ENCODE measurements around the gene DENND4B. TPM values are rescaled to one million over a fixed set of nuclear protein-coding genes. Genes with fewer than 3 reads are reported as not detected.

DENND4B gene
- total and polyA plus RNA-seq, 2 experiments from 2014 or later: 15.4 to 22.3 TPM

GRCh38 chr1:153977250-153978240 is 31.0 kb upstream of the DENND4B start, which contains the start of gene JTB:
Gene JTB, minus strand, starts transcription at chr1:153977674. Its CDS starts 422 bp downstream, at chr1:153977252.
- Histone ChIP-seq H3K79me2 (peaks cover 27% of the 10 kb centered on the region), H3K4me2 (peak within 1 kb of the TSS; percentile 99), H3K9me2 (replicated peaks; ENCODE audit: insufficient read depth) (no peaks in the 10 kb centered on the region), H3K27ac (peak within 1 kb of the TSS; percentile 93), H3K9me3 (ENCODE audit: low read depth) (no peaks in the 10 kb centered on the region), H3K4me1 (ENCODE audit: insufficient read depth) (peaks cover 14% of the 10 kb centered on the region), H3K27me3 (no peaks in the 10 kb centered on the region), H2AFZ (peak within 1 kb of the TSS; percentile 72), H3K36me3 (replicated peaks; ENCODE audit: insufficient read depth, low read depth) (no peaks in the 10 kb centered on the region), H4K20me1 (ENCODE audit: insufficient read depth, poor library complexity, severe bottlenecking) (peaks cover 3% of the 10 kb centered on the region), H3K4me3 (peak within 1 kb of the TSS; percentile 75)
- WGBS (ENCODE audit: low lambda C conversion rate, missing lambda C conversion rate): 1% methylated on average over 74 of the region's 75 CpGs
- DNase-seq (ENCODE audit: low spot score): peak; percentile 93
- TF ChIP-seq CTCF (IDR thresholded peaks at IDR 0.05; ENCODE audit: poor library complexity) (no peak), EZH2 (IDR thresholded peaks at IDR 0.05; ENCODE audit: borderline replicate concordance) (no peak), EZH2phosphoT487 (IDR thresholded peaks at IDR 0.05; ENCODE audit: low read depth, severe bottlenecking, unreplicated experiment) (no peak)

- Histone ChIP-seq H3K4me3 (peak overlapping the region; percentile 75), H3K27me3 (no peaks in the 10 kb centered on the region), H2AFZ (peak overlapping the region; percentile 72), H3K79me2 (peaks cover 27% of the 10 kb centered on the region), H3K9me3 (ENCODE audit: low read depth) (no peaks in the 10 kb centered on the region), H3K4me1 (ENCODE audit: insufficient read depth) (peaks cover 14% of the 10 kb centered on the region), H4K20me1 (ENCODE audit: insufficient read depth, poor library complexity, severe bottlenecking) (peaks cover 3% of the 10 kb centered on the region), H3K4me2 (peak overlapping the region; percentile 99), H3K36me3 (replicated peaks; ENCODE audit: insufficient read depth, low read depth) (no peaks in the 10 kb centered on the region), H3K27ac (peak overlapping the region; percentile 93), H3K9me2 (replicated peaks; ENCODE audit: insufficient read depth) (no peaks in the 10 kb centered on the region)
- no peak for DNase-seq (ENCODE audit: low spot score)
- TF ChIP-seq EZH2 (IDR thresholded peaks at IDR 0.05; ENCODE audit: borderline replicate concordance): no peak
- no peak for TF ChIP-seq EZH2phosphoT487 (IDR thresholded peaks at IDR 0.05; ENCODE audit: low read depth, severe bottlenecking, unreplicated experiment)
- no peak for TF ChIP-seq CTCF (IDR thresholded peaks at IDR 0.05; ENCODE audit: poor library complexity)
- WGBS (ENCODE audit: low lambda C conversion rate, missing lambda C conversion rate): 1% methylated on average over 16 of the region's 16 CpGs
These were observed 30.3 kb upstream of the DENND4B start for GRCh38 chr1:153976819-153977249.

GRCh38 chr1:153973525-153973924 is 27.0 kb upstream of the DENND4B start:
- Histone ChIP-seq H3K9me3 (ENCODE audit: low read depth) (no peaks in the 10 kb centered on the region), H3K27me3 (no peaks in the 10 kb centered on the region), H3K4me3 (no peak overlapping the region), H4K20me1 (ENCODE audit: insufficient read depth, poor library complexity, severe bottlenecking) (peaks cover 3% of the 10 kb centered on the region), H3K9me2 (replicated peaks; ENCODE audit: insufficient read depth) (no peaks in the 10 kb centered on the region), H3K4me2 (no peak overlapping the region), H3K79me2 (peaks cover 23% of the 10 kb centered on the region), H2AFZ (no peak overlapping the region), H3K36me3 (replicated peaks; ENCODE audit: insufficient read depth, low read depth) (no peaks in the 10 kb centered on the region), H3K4me1 (ENCODE audit: insufficient read depth) (peaks cover 12% of the 10 kb centered on the region), H3K27ac (no peak overlapping the region)
- DNase-seq (ENCODE audit: low spot score): no peak
- TF ChIP-seq CTCF (IDR thresholded peaks at IDR 0.05; ENCODE audit: poor library complexity) (no peak), EZH2 (IDR thresholded peaks at IDR 0.05; ENCODE audit: borderline replicate concordance) (no peak), EZH2phosphoT487 (IDR thresholded peaks at IDR 0.05; ENCODE audit: low read depth, severe bottlenecking, unreplicated experiment) (no peak)
- WGBS (ENCODE audit: low lambda C conversion rate, missing lambda C conversion rate): 90% methylated on average over 7 of the region's 7 CpGs
